GM12891 (cell line): ENCODE data around the gene INO80. TPM values are rescaled to one million over a fixed set of nuclear protein-coding genes. Genes with fewer than 3 reads are reported as not detected.

Source experiments
- DNase-seq: peaks from one replicate; pipeline ENCODE4 v3.0.0; 2011; ENCODE audit warnings: low spot score; ENCODE audit not compliant: insufficient read length
- FAIRE-seq: peaks from 2 replicates; lab custom pipeline; 2011; peaks lifted over from hg19 to GRCh38; lab: Jason Lieb, UNC
- PAX5 ChIP-seq: IDR thresholded peaks from 2 replicates; pipeline ENCODE4 v1.6.1; 2011; ENCODE audit warnings: low read length, moderate library complexity, mild to moderate bottlenecking; ENCODE audit not compliant: insufficient read depth, severe bottlenecking
- POLR2A ChIP-seq: IDR thresholded peaks from 2 replicates; pipeline ENCODE4 v1.6.1; 2011; ENCODE audit warnings: low read depth, low read length, control low read depth
- POLR2AphosphoS5 ChIP-seq: IDR thresholded peaks from 2 replicates; pipeline ENCODE4 v1.6.1; 2011; ENCODE audit warnings: low read depth, low read length, control low read depth
- POU2F2 ChIP-seq: IDR thresholded peaks from 2 replicates; pipeline ENCODE4 v1.6.1; 2011; ENCODE audit warnings: low read depth, mild to moderate bottlenecking, control low read depth, low read length, moderate library complexity
- SPI1 ChIP-seq: IDR thresholded peaks from 2 replicates; pipeline ENCODE4 v1.6.1; 2011; ENCODE audit warnings: low read depth, low read length, control low read depth
- TAF1 ChIP-seq: IDR thresholded peaks from 2 replicates; pipeline ENCODE4 v1.6.1; 2011; ENCODE audit warnings: low read depth, low read length, control low read depth
- polyA plus RNA-seq: library from polyadenylated mRNA; unstranded; fragments of >200 nt; gene quantifications from one replicate; pipeline ENCODE4 v1.2.1, GENCODE V29; 2012; ENCODE audit warnings: low read depth, missing spikeins, inconsistent platforms; ENCODE audit not compliant: missing spikeins

Gene INO80
- polyA plus RNA-seq = 8.0 TPM

GRCh38 chr15:41116116-41116961 lies at the start of gene INO80:
TSS of gene INO80 (minus strand) at chr15:41116280. CDS start at chr15:41096310, 19,970 bp downstream.
- FAIRE-seq = peak; percentile 97
- DNase-seq = peak; percentile 73
- TF ChIP-seq POLR2A (no peak), SPI1 (no peak), PAX5 (no peak), POLR2AphosphoS5 (peak; percentile 50; the same call in 1 of the 2 replicates), TAF1 (peak; percentile 80), POU2F2 (peak; percentile 60; the same call in 1 of the 2 replicates)

- DNase-seq (no peak), FAIRE-seq (no peak)
These were observed 45.7 kb upstream of the INO80 start for GRCh38 chr15:41161736-41162135.

GRCh38 chr15:41161336-41161735 lies 45.3 kb upstream of the INO80 start:
- FAIRE-seq (no peak), DNase-seq (no peak)
- TF ChIP-seq PAX5 = no peak
- no peak for TF ChIP-seq TAF1
- no peak for TF ChIP-seq POLR2AphosphoS5
- no peak for TF ChIP-seq POLR2A
- TF ChIP-seq SPI1 = no peak
- no peak for TF ChIP-seq POU2F2

More at GRCh38 chr15:41161736-41162135, 45.7 kb upstream of the INO80 start:
- TF ChIP-seq TAF1 (no peak), POLR2A (no peak), POU2F2 (no peak), PAX5 (no peak), POLR2AphosphoS5 (no peak), SPI1 (no peak)

GRCh38 chr15:41160639-41161315 lies 44.7 kb upstream of the INO80 start:
- DNase-seq = no peak
- no peak for TF ChIP-seq SPI1
- TF ChIP-seq POLR2A = no peak
- TF ChIP-seq PAX5 = no peak
- no peak for TF ChIP-seq TAF1
- TF ChIP-seq POLR2AphosphoS5 = no peak
- no peak for TF ChIP-seq POU2F2
- FAIRE-seq = no peak

- FAIRE-seq = no peak
- no peak for DNase-seq
- no peak for TF ChIP-seq POLR2AphosphoS5
These were observed 38.3 kb upstream of the INO80 start for GRCh38 chr15:41154412-41154811.

- DNase-seq (no peak), FAIRE-seq (no peak)
- TF ChIP-seq POLR2A (no peak), PAX5 (no peak), TAF1 (no peak), POLR2AphosphoS5 (no peak), SPI1 (no peak), POU2F2 (no peak)
These were observed 37.7 kb upstream of the INO80 start for GRCh38 chr15:41153733-41154132.

GRCh38 chr15:41151451-41152005 lies 35.4 kb upstream of the INO80 start:
- DNase-seq (no peak), FAIRE-seq (no peak)
- TF ChIP-seq POLR2A (no peak), TAF1 (no peak), POLR2AphosphoS5 (no peak), SPI1 (no peak), PAX5 (no peak), POU2F2 (no peak)

- FAIRE-seq = no peak
- no peak for DNase-seq
- TF ChIP-seq TAF1 (no peak), POU2F2 (no peak), SPI1 (no peak), POLR2A (no peak), POLR2AphosphoS5 (no peak), PAX5 (no peak)
These were observed 34.2 kb upstream of the INO80 start for GRCh38 chr15:41150279-41150678.

GRCh38 chr15:41148065-41148464 lies 32.0 kb upstream of the INO80 start:
- DNase-seq = no peak
- FAIRE-seq = no peak
- TF ChIP-seq SPI1 = no peak
- TF ChIP-seq TAF1 = no peak
- TF ChIP-seq POLR2A = no peak
- no peak for TF ChIP-seq POU2F2
- no peak for TF ChIP-seq POLR2AphosphoS5
- no peak for TF ChIP-seq PAX5
